Activated CD8-positive, alpha-beta memory T cell treated with anti-CD3 and anti-CD28 coated beads for 1 hour (primary cell): Measurements from ENCODE around the gene ANO8.
"Not testable (repeated sequence)": the region's sequence is repeated elsewhere in the genome, so short reads cannot be mapped to it uniquely, and the experiment has no call there.

Experiments
- DNase-seq, 2 donors: peaks; one replicate each; pipeline ENCODE4 v3.0.0-alpha.2; 2020; ENCODE audit warnings: low read depth in 1 of 2; ENCODE audit errors: extremely low read depth in 1 of 2

ANO8 gene

GRCh38 chr19:17292301-17293074, 42.2 kb downstream of the ANO8 start:
- DNase-seq = peak; percentile 31 to 67

GRCh38 chr19:17289489-17289888, 45.2 kb downstream of the ANO8 start:
- no peak for DNase-seq

GRCh38 chr19:17286752-17287151, 47.9 kb downstream of the ANO8 start:
- DNase-seq = no peak

GRCh38 chr19:17286263-17286662, 48.4 kb downstream of the ANO8 start:
- no peak for DNase-seq

- DNase-seq = no peak
Observed at GRCh38 chr19:17285415-17286135, 49.1 kb downstream of the ANO8 start.

- no peak for DNase-seq
Observed at GRCh38 chr19:17283504-17283996, 51.1 kb downstream of the ANO8 start.

GRCh38 chr19:17282488-17283125, 52.0 kb downstream of the ANO8 start:
- peak; percentile 40 to 68 for DNase-seq

- no peak for DNase-seq
Observed at GRCh38 chr19:17281391-17282304, 53.0 kb downstream of the ANO8 start, which contains the start of gene ANKLE1. ANKLE1 (plus strand) TSS chr19:17281901; CDS start chr19:17281921, 20 bp downstream.

- DNase-seq = no peak
Observed at GRCh38 chr19:17279436-17279835, 55.2 kb downstream of the ANO8 start.

- no peak for DNase-seq
Observed at GRCh38 chr19:17275441-17276175, 59.0 kb downstream of the ANO8 start.

GRCh38 chr19:17274892-17275291, 59.8 kb downstream of the ANO8 start:
- not testable (repeated sequence) for DNase-seq
